ENCODE data around the gene YPEL2. TPM values are rescaled to one million over a fixed set of nuclear protein-coding genes. Genes with fewer than 3 reads are reported as not detected.
A peak's percentile ranks its signal among the peaks of the same experiment; 100 is the strongest.
"Not testable (repeated sequence)": the region's sequence is repeated elsewhere in the genome, so short reads cannot be mapped to it uniquely, and the experiment has no call there.

YPEL2 gene
- total RNA-seq, 1 donor from 2014 or later = 41.1 TPM

DNA sequence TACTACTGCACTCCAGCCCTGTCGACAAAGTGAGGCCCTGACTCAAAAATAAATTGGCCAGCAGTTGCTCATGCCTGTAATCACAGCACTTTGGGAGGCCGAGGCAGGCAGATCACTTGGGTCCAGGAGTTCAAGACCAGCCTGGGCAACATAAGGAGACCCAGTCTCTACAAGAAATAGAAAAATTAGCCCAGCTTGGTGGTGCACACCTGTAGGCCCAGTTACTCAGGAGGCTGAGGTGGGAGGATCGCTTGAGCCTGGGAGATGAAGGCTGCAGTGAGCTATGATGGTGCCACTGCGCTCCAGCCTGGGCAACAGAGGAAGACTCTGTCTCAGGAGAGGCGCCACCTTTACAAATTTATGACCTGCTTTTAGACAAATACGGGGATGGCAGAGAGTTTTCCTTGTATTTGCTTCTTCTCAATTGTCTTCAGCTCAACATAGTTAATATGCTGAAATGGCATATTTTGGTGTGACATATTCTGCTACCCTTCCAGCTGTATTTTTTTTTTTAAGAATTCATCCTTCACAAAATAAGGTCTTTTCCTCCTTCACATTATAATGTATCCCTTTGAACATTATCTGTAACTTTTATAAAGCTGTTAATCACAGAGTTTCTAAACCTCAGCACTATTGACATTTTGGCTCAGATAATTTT is 21.1 kb upstream of the YPEL2 start:
- DNase-seq (ENCODE audit: low read depth) (no peak), FAIRE-seq (no peak)
- Histone ChIP-seq H2AFZ (ENCODE audit: low read depth, low read length) (no peak overlapping the region), H3K4me3 (ENCODE audit: insufficient read depth, low read depth, low read length) (no peak overlapping the region), H3K4me2 (ENCODE audit: low read length) (no peak overlapping the region), H3K27ac (ENCODE audit: low read depth, low read length) (no peak overlapping the region), H3K27me3 (ENCODE audit: insufficient read depth, low read length) (no peaks in the 10 kb centered on the region), H3K79me2 (ENCODE audit: insufficient read depth, low read length) (no peaks in the 10 kb centered on the region), H3K9ac (ENCODE audit: low read length) (no peak overlapping the region), H3K36me3 (ENCODE audit: insufficient read depth, low read length) (no peaks in the 10 kb centered on the region), H3K4me1 (ENCODE audit: insufficient read depth, low read length) (no peaks in the 10 kb centered on the region), H4K20me1 (ENCODE audit: insufficient read depth, low read length) (no peaks in the 10 kb centered on the region), H3K9me3 (ENCODE audit: insufficient read depth, low read depth, low read length) (no peaks in the 10 kb centered on the region)
- H3K36me3 Mint-ChIP-seq (ENCODE audit: low read depth, unreplicated experiment) = no peaks in the 10 kb centered on the region
- no peak overlapping the region for H3K27ac Mint-ChIP-seq (ENCODE audit: unreplicated experiment)
- H3K4me3 Mint-ChIP-seq (ENCODE audit: unreplicated experiment) = no peak overlapping the region
- H3K4me1 Mint-ChIP-seq (ENCODE audit: low read depth, unreplicated experiment) = no peaks in the 10 kb centered on the region
- H3K27me3 Mint-ChIP-seq (ENCODE audit: low read depth, unreplicated experiment) = no peaks in the 10 kb centered on the region
- TF ChIP-seq EZH2 (IDR thresholded peaks at IDR 0.05; ENCODE audit: insufficient read depth, low read length) = no peak
- TF ChIP-seq, protein P1, sequence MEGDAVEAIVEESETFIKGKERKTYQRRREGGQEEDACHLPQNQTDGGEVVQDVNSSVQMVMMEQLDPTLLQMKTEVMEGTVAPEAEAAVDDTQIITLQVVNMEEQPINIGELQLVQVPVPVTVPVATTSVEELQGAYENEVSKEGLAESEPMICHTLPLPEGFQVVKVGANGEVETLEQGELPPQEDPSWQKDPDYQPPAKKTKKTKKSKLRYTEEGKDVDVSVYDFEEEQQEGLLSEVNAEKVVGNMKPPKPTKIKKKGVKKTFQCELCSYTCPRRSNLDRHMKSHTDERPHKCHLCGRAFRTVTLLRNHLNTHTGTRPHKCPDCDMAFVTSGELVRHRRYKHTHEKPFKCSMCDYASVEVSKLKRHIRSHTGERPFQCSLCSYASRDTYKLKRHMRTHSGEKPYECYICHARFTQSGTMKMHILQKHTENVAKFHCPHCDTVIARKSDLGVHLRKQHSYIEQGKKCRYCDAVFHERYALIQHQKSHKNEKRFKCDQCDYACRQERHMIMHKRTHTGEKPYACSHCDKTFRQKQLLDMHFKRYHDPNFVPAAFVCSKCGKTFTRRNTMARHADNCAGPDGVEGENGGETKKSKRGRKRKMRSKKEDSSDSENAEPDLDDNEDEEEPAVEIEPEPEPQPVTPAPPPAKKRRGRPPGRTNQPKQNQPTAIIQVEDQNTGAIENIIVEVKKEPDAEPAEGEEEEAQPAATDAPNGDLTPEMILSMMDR (IDR thresholded peaks at IDR 0.05; ENCODE audit: insufficient read depth, low read depth, low read length) = no peak
- H3K9me3 Mint-ChIP-seq (ENCODE audit: unreplicated experiment) = no peaks in the 10 kb centered on the region

DNA sequence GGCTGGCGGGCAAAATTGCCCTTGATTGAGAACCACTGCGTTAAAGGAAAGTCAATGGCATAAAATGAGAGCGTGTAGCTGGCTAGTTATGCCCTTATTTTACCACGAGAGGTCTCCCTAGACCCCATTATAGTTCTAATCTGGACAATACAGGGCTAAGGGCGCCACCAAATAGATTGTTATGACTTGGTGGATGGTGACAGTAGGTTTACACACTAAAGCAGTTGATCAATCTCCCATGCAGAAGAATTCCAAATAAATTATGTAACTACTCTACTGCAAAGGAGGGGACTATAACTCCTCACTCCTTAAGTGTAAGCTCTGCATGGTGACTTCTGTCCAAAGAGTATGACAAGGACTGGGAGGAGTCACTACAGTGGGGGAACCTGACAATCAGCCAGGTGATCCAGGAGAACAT is 20.4 kb upstream of the YPEL2 start:
- TF ChIP-seq EZH2 (IDR thresholded peaks at IDR 0.05; ENCODE audit: insufficient read depth, low read length) = no peak
- TF ChIP-seq, protein P1 (IDR thresholded peaks at IDR 0.05; ENCODE audit: insufficient read depth, low read depth, low read length) = peak; percentile 85
- Histone ChIP-seq H3K79me2 (ENCODE audit: insufficient read depth, low read length) (no peaks in the 10 kb centered on the region), H2AFZ (ENCODE audit: low read depth, low read length) (no peak overlapping the region), H3K4me1 (ENCODE audit: insufficient read depth, low read length) (no peaks in the 10 kb centered on the region), H4K20me1 (ENCODE audit: insufficient read depth, low read length) (no peaks in the 10 kb centered on the region), H3K4me3 (ENCODE audit: insufficient read depth, low read depth, low read length) (no peak overlapping the region), H3K27me3 (ENCODE audit: insufficient read depth, low read length) (no peaks in the 10 kb centered on the region), H3K9ac (ENCODE audit: low read length) (no peak overlapping the region), H3K27ac (ENCODE audit: low read depth, low read length) (no peak overlapping the region), H3K4me2 (ENCODE audit: low read length) (no peak overlapping the region), H3K9me3 (ENCODE audit: insufficient read depth, low read depth, low read length) (no peaks in the 10 kb centered on the region), H3K36me3 (ENCODE audit: insufficient read depth, low read length) (no peaks in the 10 kb centered on the region)
- DNase-seq (ENCODE audit: low read depth) = peak; percentile 23
- H3K4me3 Mint-ChIP-seq (ENCODE audit: unreplicated experiment) = no peak overlapping the region
- H3K36me3 Mint-ChIP-seq (ENCODE audit: low read depth, unreplicated experiment) = no peaks in the 10 kb centered on the region
- H3K27ac Mint-ChIP-seq (ENCODE audit: unreplicated experiment) = no peak overlapping the region
- FAIRE-seq = peak; percentile 41
- no peaks in the 10 kb centered on the region for H3K9me3 Mint-ChIP-seq (ENCODE audit: unreplicated experiment)
- H3K27me3 Mint-ChIP-seq (ENCODE audit: low read depth, unreplicated experiment) = no peaks in the 10 kb centered on the region
- H3K4me1 Mint-ChIP-seq (ENCODE audit: low read depth, unreplicated experiment) = no peaks in the 10 kb centered on the region

DNA sequence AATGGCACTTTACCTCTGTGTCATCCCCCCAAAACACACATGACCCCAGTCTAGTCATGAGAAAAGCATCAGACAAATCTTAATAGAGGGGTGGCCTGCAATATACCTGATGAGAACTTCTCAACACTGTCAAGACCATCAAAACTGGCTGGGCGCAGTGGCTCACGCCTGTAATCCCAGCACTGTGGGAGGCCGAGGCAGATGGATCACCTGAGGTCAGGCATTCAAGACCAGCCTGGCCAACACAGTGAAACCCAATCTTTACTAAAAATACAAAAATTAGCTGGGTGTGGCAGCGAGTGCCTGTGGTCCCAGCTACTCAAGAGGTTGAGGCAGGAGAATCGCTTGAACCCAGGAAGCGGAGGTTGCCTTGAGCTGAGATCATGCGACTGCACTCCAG is 19.9 kb upstream of the YPEL2 start:
- H3K27me3 ChIP-seq (ENCODE audit: insufficient read depth, low read length); H3K9ac ChIP-seq (ENCODE audit: low read length); H3K36me3 Mint-ChIP-seq (ENCODE audit: low read depth, unreplicated experiment); H3K79me2 ChIP-seq (ENCODE audit: insufficient read depth, low read length); H3K27ac Mint-ChIP-seq (ENCODE audit: unreplicated experiment); H3K4me2 ChIP-seq (ENCODE audit: low read length); H3K4me1 ChIP-seq (ENCODE audit: insufficient read depth, low read length); H3K36me3 ChIP-seq (ENCODE audit: insufficient read depth, low read length); H4K20me1 ChIP-seq (ENCODE audit: insufficient read depth, low read length); H3K4me3 ChIP-seq (ENCODE audit: insufficient read depth, low read depth, low read length); H2AFZ ChIP-seq (ENCODE audit: low read depth, low read length); H3K4me1 Mint-ChIP-seq (ENCODE audit: low read depth, unreplicated experiment); H3K9me3 Mint-ChIP-seq (ENCODE audit: unreplicated experiment); FAIRE-seq; H3K9me3 ChIP-seq (ENCODE audit: insufficient read depth, low read depth, low read length); H3K4me3 Mint-ChIP-seq (ENCODE audit: unreplicated experiment); H3K27ac ChIP-seq (ENCODE audit: low read depth, low read length); DNase-seq (ENCODE audit: low read depth); H3K27me3 Mint-ChIP-seq (ENCODE audit: low read depth, unreplicated experiment): not testable (repeated sequence)

Measured in astrocyte (in vitro differentiated cells and primary cell).